HG03139 (cell line): Measurements from ENCODE around the gene KCNK17.

Experiments
- ATAC-seq: cut with Tn5 transposase; IDR thresholded peaks from one replicate; pipeline ENCODE4 v1.9.1; 2021; ENCODE audit not compliant: unreplicated experiment

Gene KCNK17

GRCh38 chr6:39314273-39314795, at the start of gene KCNK17:
Gene KCNK17, minus strand, starts transcription at chr6:39314419. Its CDS starts 99 bp downstream, at chr6:39314320.
- ATAC-seq, result no peak

GRCh38 chr6:39363280-39363679, 49.1 kb upstream of the KCNK17 start:
- ATAC-seq, result no peak

- ATAC-seq, result no peak
Observed at GRCh38 chr6:39362487-39362865, 48.3 kb upstream of the KCNK17 start.

GRCh38 chr6:39361657-39362486, 47.7 kb upstream of the KCNK17 start:
- no peak for ATAC-seq

GRCh38 chr6:39360378-39360777, 46.2 kb upstream of the KCNK17 start:
- ATAC-seq, result no peak

- no peak for ATAC-seq
Observed at GRCh38 chr6:39357998-39358686, 43.9 kb upstream of the KCNK17 start.

GRCh38 chr6:39353698-39354315, 39.6 kb upstream of the KCNK17 start:
- no peak for ATAC-seq

GRCh38 chr6:39350723-39351505, 36.7 kb upstream of the KCNK17 start:
- no peak for ATAC-seq

- ATAC-seq, result no peak
Observed at GRCh38 chr6:39348740-39349139, 34.5 kb upstream of the KCNK17 start.

- ATAC-seq, result peak; percentile 55
Observed at GRCh38 chr6:39347906-39348585, 33.8 kb upstream of the KCNK17 start.

- no peak for ATAC-seq
Observed at GRCh38 chr6:39347206-39347605, 33.0 kb upstream of the KCNK17 start.

GRCh38 chr6:39344821-39345280, 30.6 kb upstream of the KCNK17 start:
- ATAC-seq, result no peak

- ATAC-seq, result no peak
Observed at GRCh38 chr6:39343396-39343870, 29.2 kb upstream of the KCNK17 start.

GRCh38 chr6:39342692-39343395, 28.6 kb upstream of the KCNK17 start:
- ATAC-seq, result peak; percentile 69

- no peak for ATAC-seq
Observed at GRCh38 chr6:39341937-39342336, 27.7 kb upstream of the KCNK17 start.

- ATAC-seq, result no peak
Observed at GRCh38 chr6:39341352-39341751, 27.1 kb upstream of the KCNK17 start.

GRCh38 chr6:39339868-39340550, 25.8 kb upstream of the KCNK17 start:
- ATAC-seq, result no peak

GRCh38 chr6:39339096-39339867, 25.1 kb upstream of the KCNK17 start:
- ATAC-seq, result no peak
